COR-L47 (cell line): ENCODE data around the gene EHMT2.
"Not testable (repeated sequence)": the region's sequence is repeated elsewhere in the genome, so short reads cannot be mapped to it uniquely, and the experiment has no call there.

Experiments
- DNase-seq: peaks from one replicate; lab custom pipeline; 2025; lab: John Stamatoyannopoulos, UW

EHMT2 gene

DNA sequence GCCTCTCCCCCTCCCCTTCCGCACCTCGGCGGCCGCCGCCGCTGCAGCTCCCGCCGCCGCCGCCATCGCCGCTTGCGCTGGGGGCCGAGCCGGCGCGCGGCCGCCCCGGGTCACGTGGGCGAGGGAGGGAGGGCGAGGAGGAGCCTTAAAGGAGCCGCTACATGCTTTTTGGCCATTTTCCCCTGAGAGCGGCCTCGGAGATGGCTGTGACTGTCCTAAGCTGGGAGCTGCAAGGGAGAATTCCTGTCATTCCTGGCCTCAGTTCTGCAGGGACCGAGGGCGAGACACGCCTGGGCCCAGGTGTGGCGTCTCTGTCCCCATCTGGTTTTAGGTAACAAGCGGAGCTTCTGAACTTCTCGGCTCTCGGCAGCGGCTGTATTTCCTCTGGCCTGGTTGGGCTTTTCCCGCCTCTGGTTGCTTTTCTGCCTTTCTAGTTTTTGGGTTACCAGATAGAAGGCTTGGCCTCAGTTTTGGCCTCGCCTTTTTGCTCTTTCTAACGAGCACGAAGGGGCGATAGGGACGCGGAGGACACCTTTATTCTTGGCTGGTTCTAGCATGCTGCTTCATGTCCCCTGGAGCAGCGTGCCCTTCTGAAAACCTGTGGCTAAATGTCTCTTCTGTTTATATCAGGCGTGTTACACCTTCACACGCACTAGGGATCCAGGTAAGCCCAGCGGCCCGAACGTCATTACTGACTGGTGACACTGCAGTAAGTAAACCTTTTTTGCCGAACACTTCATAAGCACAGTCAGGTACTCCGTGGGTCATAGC lies at the start of gene EHMT2:
Gene EHMT2 (minus strand): TSS at position 87 of the 771 bp plus-strand sequence. CDS start 21 bp downstream, at position 66.
- peak; percentile 80 for DNase-seq

DNA sequence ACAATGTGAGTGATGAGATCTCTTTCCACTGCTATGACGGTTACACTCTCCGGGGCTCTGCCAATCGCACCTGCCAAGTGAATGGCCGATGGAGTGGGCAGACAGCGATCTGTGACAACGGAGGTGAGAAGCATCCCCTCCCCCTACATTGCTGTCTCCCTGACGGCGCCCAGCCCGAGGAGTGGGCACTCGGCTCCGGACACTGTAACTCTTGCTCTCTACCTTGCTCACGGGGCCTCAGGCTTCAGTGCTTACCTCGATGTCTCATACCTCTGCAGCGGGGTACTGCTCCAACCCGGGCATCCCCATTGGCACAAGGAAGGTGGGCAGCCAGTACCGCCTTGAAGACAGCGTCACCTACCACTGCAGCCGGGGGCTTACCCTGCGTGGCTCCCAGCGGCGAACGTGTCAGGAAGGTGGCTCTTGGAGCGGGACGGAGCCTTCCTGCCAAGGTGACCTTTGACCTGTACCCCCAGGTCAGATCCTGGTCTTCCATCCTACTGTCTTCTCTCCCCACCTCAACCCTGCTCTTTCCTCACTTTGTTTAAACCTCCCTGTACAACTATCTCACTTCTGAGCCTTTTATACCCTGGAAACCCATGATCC lies 49.7 kb upstream of the EHMT2 start:
- no peak for DNase-seq

DNA sequence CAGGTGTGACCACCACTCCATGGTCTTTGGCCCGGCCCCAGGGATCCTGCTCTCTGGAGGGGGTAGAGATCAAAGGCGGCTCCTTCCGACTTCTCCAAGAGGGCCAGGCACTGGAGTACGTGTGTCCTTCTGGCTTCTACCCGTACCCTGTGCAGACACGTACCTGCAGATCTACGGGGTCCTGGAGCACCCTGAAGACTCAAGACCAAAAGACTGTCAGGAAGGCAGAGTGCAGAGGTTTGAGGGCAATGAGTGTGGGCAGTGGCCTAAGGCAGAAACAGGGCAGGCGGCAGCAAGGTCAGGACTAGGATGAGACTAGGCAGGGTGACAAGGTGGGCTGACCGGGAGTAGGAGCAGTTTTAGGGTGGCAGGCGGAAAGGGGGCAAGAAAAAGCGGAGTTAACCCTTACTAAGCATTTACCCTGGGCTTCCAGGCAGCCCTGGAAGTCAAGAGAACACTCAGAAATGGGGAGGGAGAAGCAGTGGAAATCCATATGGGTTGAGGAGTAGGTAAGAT lies 48.9 kb upstream of the EHMT2 start:
- no peak for DNase-seq

DNA sequence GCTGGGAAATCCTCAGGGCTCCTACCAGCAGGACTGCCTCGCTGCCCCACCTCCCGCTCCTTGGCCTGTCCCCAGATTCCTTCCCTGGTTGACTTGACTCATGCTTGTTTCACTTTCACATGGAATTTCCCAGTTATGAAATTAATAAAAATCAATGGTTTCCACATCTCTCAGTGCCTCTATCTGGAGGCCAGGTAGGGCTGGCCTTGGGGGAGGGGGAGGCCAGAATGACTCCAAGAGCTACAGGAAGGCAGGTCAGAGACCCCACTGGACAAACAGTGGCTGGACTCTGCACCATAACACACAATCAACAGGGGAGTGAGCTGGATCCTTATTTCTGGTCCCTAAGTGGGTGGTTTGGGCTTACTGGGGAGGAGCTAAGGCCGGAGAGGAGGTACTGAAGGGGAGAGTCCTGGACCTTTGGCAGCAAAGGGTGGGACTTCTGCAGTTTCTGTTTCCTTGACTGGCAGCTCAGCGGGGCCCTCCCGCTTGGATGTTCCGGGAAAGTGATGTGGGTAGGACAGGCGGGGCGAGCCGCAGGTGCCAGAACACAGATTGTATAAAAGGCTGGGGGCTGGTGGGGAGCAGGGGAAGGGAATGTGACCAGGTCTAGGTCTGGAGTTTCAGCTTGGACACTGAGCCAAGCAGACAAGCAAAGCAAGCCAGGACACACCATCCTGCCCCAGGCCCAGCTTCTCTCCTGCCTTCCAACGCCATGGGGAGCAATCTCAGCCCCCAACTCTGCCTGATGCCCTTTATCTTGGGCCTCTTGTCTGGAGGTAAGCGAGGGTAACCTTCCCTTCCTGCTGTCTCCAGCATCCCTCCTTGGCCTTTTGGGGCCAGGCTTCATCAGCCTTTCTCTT lies 48.2 kb upstream of the EHMT2 start, which contains the start of gene CFB:
Gene CFB (plus strand): TSS at position 589 of the 863 bp plus-strand sequence. CDS start 127 bp downstream, at position 716.
- no peak for DNase-seq

DNA sequence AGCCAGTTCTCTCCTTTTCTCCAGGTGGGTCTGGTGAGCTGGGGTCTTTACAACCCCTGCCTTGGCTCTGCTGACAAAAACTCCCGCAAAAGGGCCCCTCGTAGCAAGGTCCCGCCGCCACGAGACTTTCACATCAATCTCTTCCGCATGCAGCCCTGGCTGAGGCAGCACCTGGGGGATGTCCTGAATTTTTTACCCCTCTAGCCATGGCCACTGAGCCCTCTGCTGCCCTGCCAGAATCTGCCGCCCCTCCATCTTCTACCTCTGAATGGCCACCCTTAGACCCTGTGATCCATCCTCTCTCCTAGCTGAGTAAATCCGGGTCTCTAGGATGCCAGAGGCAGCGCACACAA lies 47.6 kb upstream of the EHMT2 start:
- no peak for DNase-seq

DNA sequence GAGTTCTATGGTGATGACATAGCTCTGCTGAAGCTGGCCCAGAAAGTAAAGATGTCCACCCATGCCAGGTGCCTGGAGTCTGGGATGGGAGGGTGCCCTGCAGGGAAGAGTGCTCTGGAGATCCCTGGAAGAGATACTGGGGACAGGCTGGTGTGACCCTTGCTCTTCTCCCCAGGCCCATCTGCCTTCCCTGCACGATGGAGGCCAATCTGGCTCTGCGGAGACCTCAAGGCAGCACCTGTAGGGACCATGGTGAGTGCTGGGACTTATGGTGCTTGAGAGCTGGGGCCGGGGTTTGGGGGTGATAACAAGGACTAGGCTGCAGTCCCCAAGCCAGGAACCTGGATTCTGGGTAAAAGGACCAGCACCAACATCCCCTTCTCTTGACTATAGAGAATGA lies 46.2 kb upstream of the EHMT2 start:
- DNase-seq, result no peak

DNA sequence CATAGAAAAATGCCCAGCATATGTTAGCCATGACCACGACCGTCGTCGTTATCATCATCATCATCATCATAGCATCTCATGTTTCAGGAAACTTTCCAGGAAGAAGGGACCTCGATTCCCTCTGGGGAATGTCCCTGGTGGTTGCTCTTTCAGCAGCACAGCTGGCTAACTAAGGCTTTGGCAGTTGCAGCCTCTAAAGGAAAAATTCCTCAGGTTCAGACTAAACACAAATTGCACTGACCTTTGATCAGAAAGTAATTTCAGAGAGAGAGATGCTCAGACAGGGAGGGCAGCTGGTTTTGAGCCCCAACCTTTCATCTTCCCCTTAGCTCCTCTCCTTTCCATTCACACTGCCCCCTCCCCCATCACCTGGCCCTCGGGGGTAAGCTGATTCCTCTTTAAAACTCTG lies 42.8 kb upstream of the EHMT2 start:
- no peak for DNase-seq

DNA sequence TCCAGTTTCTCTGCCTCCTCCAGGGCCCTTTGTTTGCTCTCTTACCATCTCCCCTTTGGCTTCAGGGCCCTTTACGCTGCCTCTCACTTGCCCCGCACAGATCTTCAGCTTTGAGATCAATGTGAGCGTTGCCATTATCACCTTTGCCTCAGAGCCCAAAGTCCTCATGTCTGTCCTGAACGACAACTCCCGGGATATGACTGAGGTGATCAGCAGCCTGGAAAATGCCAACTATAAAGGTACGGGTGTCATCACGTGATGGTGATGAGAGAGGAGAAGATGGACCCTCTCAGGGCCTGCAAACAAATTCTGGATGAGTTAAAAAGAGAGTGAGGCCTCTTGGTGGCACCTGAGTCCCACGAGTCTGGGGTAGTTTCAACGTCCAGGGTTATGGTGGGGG lies 38.3 kb upstream of the EHMT2 start:
- no peak for DNase-seq

DNA sequence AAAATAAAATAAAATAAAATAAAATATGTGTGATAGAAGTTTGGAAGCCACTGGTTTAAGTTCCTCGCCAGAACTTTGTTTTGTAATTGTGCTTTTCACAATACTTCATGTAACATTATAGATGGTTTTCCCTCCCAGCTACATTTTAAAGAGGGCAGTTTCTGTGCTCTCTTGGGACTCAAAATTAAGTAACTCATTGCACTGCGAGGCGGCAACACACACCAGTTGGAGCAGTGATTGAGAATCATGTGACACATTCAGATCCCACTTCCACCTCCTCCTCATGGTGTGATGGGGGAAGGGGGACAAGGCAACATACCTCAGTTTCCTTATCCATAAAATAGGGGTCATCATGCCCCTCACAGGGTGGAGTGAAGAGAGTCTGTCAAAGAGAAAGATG lies 37.5 kb upstream of the EHMT2 start:
- DNase-seq, result no peak

DNA sequence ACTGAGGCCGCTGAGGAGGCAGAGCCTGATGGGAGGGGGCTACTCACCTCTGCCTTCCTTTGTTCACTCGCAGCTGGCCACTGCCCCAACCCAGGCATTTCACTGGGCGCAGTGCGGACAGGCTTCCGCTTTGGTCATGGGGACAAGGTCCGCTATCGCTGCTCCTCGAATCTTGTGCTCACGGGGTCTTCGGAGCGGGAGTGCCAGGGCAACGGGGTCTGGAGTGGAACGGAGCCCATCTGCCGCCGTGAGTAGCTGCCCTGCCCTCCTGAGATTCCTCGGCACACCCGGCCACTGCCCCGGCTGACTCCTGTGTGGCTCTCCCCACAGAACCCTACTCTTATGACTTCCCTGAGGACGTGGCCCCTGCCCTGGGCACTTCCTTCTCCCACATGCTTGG lies 36.0 kb upstream of the EHMT2 start:
- no peak for DNase-seq

DNA sequence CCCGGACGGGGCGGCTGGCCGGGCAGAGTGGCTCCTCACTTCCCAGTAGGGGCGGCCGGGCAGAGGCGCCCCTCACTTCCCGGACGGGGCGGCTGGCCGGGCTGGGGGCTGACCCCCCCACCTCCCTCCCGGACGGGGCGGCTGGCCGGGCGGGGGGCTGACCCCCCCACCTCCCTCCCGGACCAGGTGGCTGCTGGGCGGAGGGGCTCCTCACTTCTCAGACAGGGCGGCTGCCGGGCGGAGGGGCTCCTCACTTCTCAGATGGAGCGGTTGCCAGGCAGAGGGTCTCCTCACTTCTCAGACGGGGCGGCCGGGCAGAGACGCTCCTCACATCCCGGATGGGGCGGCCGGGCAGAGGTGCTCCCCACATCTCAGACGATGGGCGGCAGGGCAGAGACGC lies 34.6 kb upstream of the EHMT2 start:
- DNase-seq, result not testable (repeated sequence)

DNA sequence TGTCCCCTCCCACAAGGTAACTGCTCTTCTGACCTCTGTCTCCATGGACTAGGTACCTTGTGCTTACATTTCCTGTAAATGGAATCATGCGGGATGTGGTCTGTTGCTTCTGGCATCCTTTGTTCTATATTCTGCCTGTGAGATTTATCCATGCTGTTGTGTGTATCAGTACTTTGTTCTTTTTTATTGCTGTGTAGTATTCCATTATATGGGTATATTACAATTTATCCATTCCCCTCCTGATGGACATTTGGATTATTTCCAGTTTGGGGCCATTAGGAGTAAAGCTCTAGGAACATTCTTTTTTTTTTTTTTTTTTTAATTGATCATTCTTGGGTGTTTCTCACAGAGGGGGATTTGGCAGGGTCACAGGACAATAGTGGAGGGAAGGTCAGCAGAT lies 33.5 kb upstream of the EHMT2 start:
- DNase-seq, result no peak

DNA sequence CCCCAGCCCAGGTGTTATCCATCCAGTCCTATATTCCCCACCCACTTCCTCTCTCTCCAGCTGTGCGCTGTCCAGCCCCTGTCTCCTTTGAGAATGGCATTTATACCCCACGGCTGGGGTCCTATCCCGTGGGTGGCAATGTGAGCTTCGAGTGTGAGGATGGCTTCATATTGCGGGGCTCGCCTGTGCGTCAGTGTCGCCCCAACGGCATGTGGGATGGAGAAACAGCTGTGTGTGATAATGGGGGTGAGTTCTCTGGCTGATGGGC lies 31.1 kb upstream of the EHMT2 start:
- no peak for DNase-seq

DNA sequence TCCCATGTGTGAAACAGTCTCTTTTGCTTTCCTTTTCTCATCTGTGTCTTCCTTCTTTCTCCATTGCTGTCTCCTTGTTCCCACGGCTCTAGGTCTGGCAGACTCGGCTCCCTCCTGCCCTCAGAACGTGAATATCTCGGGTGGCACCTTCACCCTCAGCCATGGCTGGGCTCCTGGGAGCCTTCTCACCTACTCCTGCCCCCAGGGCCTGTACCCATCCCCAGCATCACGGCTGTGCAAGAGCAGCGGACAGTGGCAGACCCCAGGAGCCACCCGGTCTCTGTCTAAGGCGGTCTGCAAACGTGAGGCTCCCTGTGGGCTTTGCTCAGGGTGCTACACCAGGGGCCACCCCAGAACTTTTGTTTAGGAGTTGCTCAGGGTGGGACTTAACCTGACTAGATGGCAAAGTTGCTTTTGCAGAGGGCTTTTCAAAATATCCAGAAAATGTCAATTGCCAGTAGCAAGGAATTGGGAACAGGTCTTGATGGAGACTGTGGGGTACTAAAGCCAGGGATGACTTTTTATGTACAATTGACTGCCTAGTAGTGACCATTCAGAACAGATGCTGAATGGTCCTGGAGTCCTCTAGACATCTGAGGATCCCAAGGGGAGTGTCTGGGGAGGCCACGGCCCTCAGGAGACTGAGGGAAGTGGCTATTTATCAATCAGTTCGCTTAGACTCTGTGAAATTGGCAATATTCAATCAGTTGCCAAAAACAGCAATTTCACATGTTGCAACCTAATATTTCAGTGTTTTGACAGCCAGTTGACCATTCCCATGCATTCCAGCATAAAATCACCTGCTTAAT lies 30.6 kb upstream of the EHMT2 start:
- no peak for DNase-seq

DNA sequence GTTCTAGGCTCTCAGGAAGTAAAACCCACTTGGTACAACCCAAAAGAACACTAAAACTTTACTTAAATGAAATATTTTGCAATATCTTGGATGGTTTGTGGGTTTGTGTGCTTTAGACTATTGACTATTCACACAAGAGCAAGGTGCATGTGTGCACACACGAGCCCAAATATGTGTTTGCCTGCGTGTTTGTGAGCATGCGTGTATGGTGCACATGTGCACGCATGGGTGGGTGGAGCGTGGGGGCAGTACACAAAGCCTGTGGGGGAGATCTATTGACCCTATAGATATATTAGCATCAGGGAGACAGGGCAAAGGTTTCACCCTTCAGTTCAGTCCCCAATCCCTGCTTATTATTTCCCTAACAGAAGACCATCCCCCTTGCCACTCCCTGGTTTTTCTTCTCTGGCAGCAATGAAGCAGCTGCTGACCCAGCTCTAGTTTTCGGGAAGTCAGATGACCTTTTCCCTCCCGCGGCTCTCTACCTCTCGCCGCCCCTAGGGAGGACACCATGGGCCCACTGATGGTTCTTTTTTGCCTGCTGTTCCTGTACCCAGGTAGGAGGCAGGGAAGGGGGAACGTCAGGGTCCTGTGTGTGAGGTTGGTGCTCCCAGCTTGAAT lies 29.9 kb upstream of the EHMT2 start, which contains the start of gene C2:
Gene C2 (plus strand): TSS at position 476 of the 621 bp plus-strand sequence. CDS start 36 bp downstream, at position 512.
- DNase-seq, result no peak

DNA sequence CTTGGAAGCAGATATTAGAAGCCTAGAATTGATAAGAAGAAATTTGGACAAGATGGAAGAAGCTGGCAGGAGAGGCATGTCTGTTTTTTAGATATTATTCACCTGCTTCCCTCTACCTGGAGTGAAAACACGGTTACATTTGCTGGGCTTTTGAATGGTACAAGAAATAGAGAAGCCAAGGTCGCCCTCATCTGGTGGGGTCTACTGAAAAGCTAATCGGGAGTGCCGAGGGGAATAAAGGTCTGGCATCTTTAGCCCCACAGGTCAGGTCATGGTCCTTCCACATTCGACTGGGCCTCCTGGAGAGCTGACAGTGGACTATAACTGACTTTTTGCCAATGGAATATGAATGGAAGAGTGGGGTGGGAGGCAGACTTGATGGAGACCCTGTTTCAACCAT lies 25.4 kb upstream of the EHMT2 start:
- DNase-seq, result peak; percentile 24

DNA sequence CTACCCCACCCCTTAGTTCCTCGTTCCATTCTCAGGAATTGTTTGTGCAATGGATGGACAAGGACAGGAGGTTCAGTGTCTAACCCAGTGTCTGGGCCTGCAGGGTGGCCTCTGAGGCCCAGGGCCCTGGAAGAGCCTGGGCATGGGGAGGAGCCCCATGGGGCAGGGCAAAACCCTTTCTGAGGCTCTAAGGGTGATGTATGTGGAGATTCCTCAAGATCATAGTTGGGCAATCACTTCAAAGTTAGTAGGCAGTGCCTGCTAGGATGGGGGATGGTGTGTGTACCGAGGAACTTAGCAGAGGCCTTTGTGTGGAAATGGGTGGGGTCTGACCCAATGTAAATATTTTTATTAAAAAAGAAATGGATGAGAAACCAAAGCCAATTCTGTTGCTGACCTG lies 23.3 kb upstream of the EHMT2 start:
- DNase-seq, result no peak

DNA sequence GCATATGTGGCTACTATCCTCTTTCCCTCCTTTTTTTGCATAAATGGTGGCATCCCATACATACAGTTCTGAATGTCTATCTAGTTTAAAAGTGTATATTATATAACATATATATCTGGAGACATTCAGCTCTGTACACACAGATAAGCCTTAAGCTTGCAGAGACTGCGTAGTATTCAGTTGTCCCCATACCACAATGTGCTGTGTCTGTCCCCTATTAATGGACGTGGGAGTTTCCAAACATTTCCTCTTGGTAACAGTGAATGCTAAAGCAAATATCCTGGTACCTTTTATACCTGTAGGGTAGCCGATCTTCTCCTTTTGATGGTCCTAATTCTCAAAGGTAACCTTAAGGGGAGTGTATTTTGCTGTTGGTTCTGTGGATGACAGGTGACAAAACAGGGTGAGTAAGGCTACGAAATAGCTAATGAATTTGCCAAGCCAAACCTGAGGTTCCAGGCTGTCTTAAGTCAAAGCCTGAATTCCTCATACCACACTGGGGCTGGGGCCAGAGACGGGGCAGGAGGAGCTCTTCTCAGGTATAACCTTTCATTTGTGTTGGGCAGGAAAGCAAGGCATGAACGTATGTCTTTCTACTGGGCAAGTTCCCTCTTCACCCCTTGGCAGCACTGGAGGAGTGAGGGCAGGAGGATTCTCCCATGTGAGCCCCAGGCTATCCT lies 22.3 kb upstream of the EHMT2 start:
- DNase-seq, result no peak

DNA sequence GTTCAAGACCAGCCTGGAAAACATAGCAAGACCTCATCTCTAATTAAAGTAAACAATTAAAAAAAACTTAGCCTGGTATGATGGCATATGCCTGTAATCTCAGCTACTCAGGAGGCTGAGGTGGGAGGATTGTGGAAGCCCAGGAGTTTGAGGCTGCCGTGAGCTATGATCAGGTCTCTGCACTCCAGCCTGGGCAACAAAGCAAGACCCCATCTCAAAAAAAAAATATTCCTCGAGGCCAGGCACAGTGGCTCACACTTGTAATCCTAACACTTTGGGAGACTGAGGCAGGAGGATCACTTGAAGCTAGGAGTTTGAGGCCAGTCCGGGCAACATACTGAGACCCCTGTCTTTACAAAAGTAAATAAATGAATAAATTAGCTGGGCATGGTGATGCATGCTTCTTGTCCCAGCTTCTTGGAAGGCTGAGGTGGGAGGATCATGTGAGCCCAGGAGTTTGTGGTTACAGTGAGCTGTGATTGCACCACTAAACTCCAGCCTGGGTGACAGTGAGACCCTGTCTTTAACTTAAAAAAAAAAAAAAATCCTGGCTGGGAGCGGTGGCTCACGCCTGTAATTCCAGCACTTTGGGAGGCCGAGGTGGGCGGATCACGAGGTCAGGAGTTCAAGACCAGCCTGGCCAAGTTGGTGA lies 20.7 kb upstream of the EHMT2 start:
- DNase-seq, result no peak

DNA sequence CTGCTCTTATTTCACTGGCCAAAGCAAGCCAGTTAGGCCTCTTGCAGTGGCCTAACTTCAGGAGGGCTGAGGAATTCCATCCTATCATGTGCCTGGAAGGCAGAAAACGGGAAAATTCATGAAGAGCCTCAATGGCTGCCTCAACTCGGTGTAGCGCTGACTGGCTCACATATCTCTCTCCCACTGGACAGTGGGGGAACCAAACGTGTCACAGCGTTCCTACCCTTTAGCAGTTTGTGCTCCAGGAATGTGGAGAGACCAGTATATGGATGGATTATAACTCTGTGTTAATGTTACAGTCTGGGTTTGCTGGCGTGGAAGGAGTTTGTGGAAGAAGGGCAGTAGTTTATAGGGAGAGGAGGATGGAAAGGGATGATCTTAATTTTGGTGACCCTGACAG lies 18.3 kb upstream of the EHMT2 start:
- no peak for DNase-seq
